HCT116 (cell line): ENCODE results near the gene OR6B1. TPM values are rescaled to one million over a fixed set of nuclear protein-coding genes. Genes with fewer than 3 reads are reported as not detected.

Experiments used
- ATAC-seq: fragments of 200-7000 bp; cut with Tn5 transposase; 2 replicates; pipeline ENCODE4 v1.9.1; 2020; ENCODE audit warnings: mild to moderate bottlenecking, moderate library complexity
- BruUV-seq: library from RNA; stranded (reverse); fragments of 400-500 nt; replicated peaks from 2 replicates; lab custom pipeline; 2021; lab: Mats Ljungman, UMichigan
- CTCF ChIA-PET: fragments of 300-600 bp; sonication (Branson Sonifier 250); formaldehyde crosslinking; loops from one replicate; lab custom pipeline; 2021; ENCODE audit warnings: antibody characterized with exemption; lab: Charles Lee
- POLR2A ChIA-PET: fragments of 300-600, 350-600 bp; sonication (Branson Sonifier 250); formaldehyde crosslinking; loops from one replicate; lab custom pipeline; 2021; ENCODE audit warnings: antibody characterized with exemption; lab: Charles Lee
- RAD21 ChIA-PET, 2 experiments: fragments of 300-600 bp; sonication (Branson Sonifier 250); formaldehyde crosslinking; loops; one replicate each; lab custom pipeline; 2023; ENCODE audit warnings: low total read pairs in 2 of 2; ENCODE audit not compliant: uncharacterized antibody in 2 of 2, unreplicated experiment in 2 of 2, low non-redundant PET in 1 of 2; lab: Charles Lee
- DNase-seq: peaks from one replicate; pipeline ENCODE4 v3.0.0-alpha.2; 2010; ENCODE audit warnings: low read depth, low spot score
- H2AFZ ChIP-seq: fragments of 200-600 bp; shearing (Covaris generic), sonication (generic); 2 replicates; pipeline ENCODE4 v1.6.1; 2017; ENCODE audit warnings: low read depth, mixed run types, mixed read lengths, antibody characterized with exemption, low read length; ENCODE audit not compliant: poor library complexity, severe bottlenecking
- H3K27ac ChIP-seq: 2 replicates; pipeline ENCODE4 v1.5.1; 2012; ENCODE audit warnings: low read depth, low read length
- H3K27me3 ChIP-seq: fragments of 200-600 bp; sonication (generic); 2 replicates; pipeline ENCODE4 v1.6.1; 2016; ENCODE audit warnings: mixed run types, low read length, mixed read lengths; ENCODE audit not compliant: insufficient read depth
- H3K36me3 ChIP-seq, 2 experiments: fragments of 200-500 bp in 1 of 2; fragments of 200-600 bp in 1 of 2; sonication (Bioruptor generic) in 1 of 2; sonication (generic) in 1 of 2; 2 replicates each; pipeline versions ENCODE4 v1.5.1 to v1.6.1; 2014 to 2016; ENCODE audit warnings: low read length in 2 of 2, inconsistent platforms in 1 of 2, mixed read lengths in 1 of 2, mixed run types in 1 of 2; ENCODE audit not compliant: insufficient read depth in 2 of 2, control insufficient read depth in 1 of 2
- H3K4me1 ChIP-seq, 2 experiments: fragments of 200-600 bp in 1 of 2; sonication (generic) in 1 of 2; 2 replicates each; pipeline versions ENCODE4 v1.5.1 to v1.6.1; 2012 to 2017; ENCODE audit warnings: low read length in 2 of 2, inconsistent platforms in 1 of 2, mild to moderate bottlenecking in 1 of 2, mixed read lengths in 1 of 2, mixed run types in 1 of 2, moderate library complexity in 1 of 2; ENCODE audit not compliant: insufficient read depth in 2 of 2, control insufficient read depth in 1 of 2
- H3K4me2 ChIP-seq: fragments of 200-600 bp; sonication (generic); 2 replicates; pipeline ENCODE4 v1.6.1; 2017; ENCODE audit warnings: mixed run types, low read length, mixed read lengths
- H3K4me3 ChIP-seq, 2 experiments: fragments of 200-600 bp in 1 of 2; sonication (generic) in 1 of 2; replicated peaks in 1 of 2; 2 replicates each; pipeline ENCODE4 v1.5.1; 2011 to 2016; ENCODE audit warnings: low read length in 2 of 2, control low read depth in 1 of 2, low read depth in 1 of 2, mild to moderate bottlenecking in 1 of 2, mixed read lengths in 1 of 2, mixed run types in 1 of 2
- H3K79me2 ChIP-seq: fragments of 200-600 bp; sonication (generic); 2 replicates; pipeline ENCODE4 v1.6.1; 2017; ENCODE audit warnings: mild to moderate bottlenecking, mixed run types, low read length, moderate library complexity, mixed read lengths; ENCODE audit not compliant: insufficient read depth
- H3K9ac ChIP-seq: fragments of 200-600 bp; sonication (generic); 2 replicates; pipeline ENCODE4 v1.6.1; 2016; ENCODE audit warnings: low read length, mixed read lengths
- H3K9me2 ChIP-seq: fragments of 200-600 bp; sonication (generic), shearing (Covaris generic); 2 replicates; pipeline ENCODE4 v1.6.1; 2017; ENCODE audit warnings: mixed run types, mild to moderate bottlenecking, moderate library complexity; ENCODE audit not compliant: insufficient read depth
- H3K9me3 ChIP-seq, 2 experiments: fragments of 200-500 bp in 1 of 2; fragments of 200-600 bp in 1 of 2; sonication (Bioruptor generic) in 1 of 2; sonication (generic) in 1 of 2; 2 replicates each; pipeline ENCODE4 v1.6.1; 2014 to 2017; ENCODE audit warnings: low read length in 2 of 2, mixed read lengths in 2 of 2, inconsistent platforms in 1 of 2, low read depth in 1 of 2, mild to moderate bottlenecking in 1 of 2, mixed run types in 1 of 2, moderate library complexity in 1 of 2; ENCODE audit not compliant: control insufficient read depth in 1 of 2, insufficient read depth in 1 of 2
- H4K20me1 ChIP-seq: fragments of 200-600 bp; sonication (generic), shearing (Covaris generic); 2 replicates; pipeline ENCODE4 v1.6.1; 2017; ENCODE audit warnings: mixed run types, mild to moderate bottlenecking, moderate library complexity; ENCODE audit not compliant: insufficient read depth
- CBX3 ChIP-seq: IDR thresholded peaks from 2 replicates; pipeline ENCODE4 v1.6.1; 2012; ENCODE audit warnings: low read depth
- EGR1 ChIP-seq: IDR thresholded peaks from 2 replicates; pipeline ENCODE4 v1.6.1; 2012; ENCODE audit warnings: low read depth
- ELF1 ChIP-seq: IDR thresholded peaks from 2 replicates; pipeline ENCODE4 v1.6.1; 2012; ENCODE audit warnings: low read depth, borderline replicate concordance
- EZH2phosphoT487 ChIP-seq: fragments of 200-600 bp; IDR thresholded peaks from 2 replicates; pipeline ENCODE4 v1.6.1; 2018; ENCODE audit warnings: antibody characterized with exemption, borderline replicate concordance
- POLR2AphosphoS5 ChIP-seq: IDR thresholded peaks from 2 replicates; pipeline ENCODE4 v1.6.1; 2011; ENCODE audit warnings: mild to moderate bottlenecking, low read depth, low read length, moderate library complexity
- TCF7L2 ChIP-seq: IDR thresholded peaks from 2 replicates; pipeline ENCODE4 v1.7.0; 2011; ENCODE audit warnings: borderline replicate concordance, inconsistent platforms; ENCODE audit not compliant: insufficient read depth, insufficient read length; ENCODE audit errors: extremely low read depth
- YY1 ChIP-seq: IDR thresholded peaks from 2 replicates; pipeline ENCODE4 v1.6.1; 2011; ENCODE audit warnings: low read length, low read depth, moderate library complexity, mild to moderate bottlenecking; ENCODE audit not compliant: insufficient replicate concordance; ENCODE audit errors: extremely low read depth
- ZNF274 ChIP-seq: fragments of 200-500 bp; sonication (Bioruptor generic); IDR thresholded peaks from 2 replicates; pipeline ENCODE4 v1.6.1; 2014; ENCODE audit warnings: mild to moderate bottlenecking, low read depth, low read length, inconsistent platforms
- intact Hi-C: fragments of 100-400 bp; cut with micrococcal nuclease; formaldehyde crosslinking; loops from 2 replicates; pipeline ENCODE4 v1.10.0; 2022
- total RNA-seq: library from RNA; stranded (reverse); gene quantifications from one replicate; pipeline ENCODE4 v1.2.1, GENCODE V29; 2021; ENCODE audit not compliant: unreplicated experiment
- TF ChIP-seq, protein P1 (sequence below): IDR thresholded peaks from 2 replicates; pipeline ENCODE4 v1.6.1; 2011; ENCODE audit warnings: mild to moderate bottlenecking, low read length, moderate library complexity; ENCODE audit not compliant: insufficient replicate concordance; ENCODE audit errors: extremely low read depth

The OR6B1 gene
- total RNA-seq, 1 experiment from 2014 or later: not detected

- ChIA-PET POLR2A (no interaction called here), CTCF (no interaction called here), RAD21 (no interaction called here)
- no peak overlapping the region for H3K27ac ChIP-seq
- DNase-seq (no peak), ATAC-seq (no peak)
- BruUV-seq: no TSS peak
- TF ChIP-seq ELF1 (no peak), YY1 (no peak), EGR1 (no peak), EZH2phosphoT487 (no peak), CBX3 (no peak), ZNF274 (no peak), POLR2AphosphoS5 (no peak), TCF7L2 (no peak)
- TF ChIP-seq, protein P1, sequence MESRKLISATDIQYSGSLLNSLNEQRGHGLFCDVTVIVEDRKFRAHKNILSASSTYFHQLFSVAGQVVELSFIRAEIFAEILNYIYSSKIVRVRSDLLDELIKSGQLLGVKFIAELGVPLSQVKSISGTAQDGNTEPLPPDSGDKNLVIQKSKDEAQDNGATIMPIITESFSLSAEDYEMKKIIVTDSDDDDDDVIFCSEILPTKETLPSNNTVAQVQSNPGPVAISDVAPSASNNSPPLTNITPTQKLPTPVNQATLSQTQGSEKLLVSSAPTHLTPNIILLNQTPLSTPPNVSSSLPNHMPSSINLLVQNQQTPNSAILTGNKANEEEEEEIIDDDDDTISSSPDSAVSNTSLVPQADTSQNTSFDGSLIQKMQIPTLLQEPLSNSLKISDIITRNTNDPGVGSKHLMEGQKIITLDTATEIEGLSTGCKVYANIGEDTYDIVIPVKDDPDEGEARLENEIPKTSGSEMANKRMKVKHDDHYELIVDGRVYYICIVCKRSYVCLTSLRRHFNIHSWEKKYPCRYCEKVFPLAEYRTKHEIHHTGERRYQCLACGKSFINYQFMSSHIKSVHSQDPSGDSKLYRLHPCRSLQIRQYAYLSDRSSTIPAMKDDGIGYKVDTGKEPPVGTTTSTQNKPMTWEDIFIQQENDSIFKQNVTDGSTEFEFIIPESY: no peak
- intact Hi-C loops: no loop called here
- no peak overlapping the region for H2AFZ ChIP-seq
- no peaks in the 10 kb centered on the region for H3K79me2 ChIP-seq
- no peak overlapping the region for H3K4me3 ChIP-seq
- no peaks in the 10 kb centered on the region for H3K27me3 ChIP-seq
- no peaks in the 10 kb centered on the region for H3K9me2 ChIP-seq
- H3K4me1 ChIP-seq: no peaks in the 10 kb centered on the region
- no peaks in the 10 kb centered on the region for H3K9me3 ChIP-seq
- no peak overlapping the region for H3K4me2 ChIP-seq
- no peak overlapping the region for H3K9ac ChIP-seq
- no peaks in the 10 kb centered on the region for H3K36me3 ChIP-seq
- H4K20me1 ChIP-seq: no peaks in the 10 kb centered on the region
Measured at GRCh38 chr7:144036302-144036885, 36.3 kb downstream of the OR6B1 start.
